Activated naive CD8-positive, alpha-beta T cell treated with anti-CD3 and anti-CD28 coated beads, Interleukin-2, amount 50 U/mL, for 16 hours (primary cell): ENCODE data around the gene PSMG4.

Source experiments
- DNase-seq: peaks from one replicate; pipeline ENCODE4 v3.0.0-alpha.2; 2020; ENCODE audit warnings: low read depth, low spot score

PSMG4 gene

DNA sequence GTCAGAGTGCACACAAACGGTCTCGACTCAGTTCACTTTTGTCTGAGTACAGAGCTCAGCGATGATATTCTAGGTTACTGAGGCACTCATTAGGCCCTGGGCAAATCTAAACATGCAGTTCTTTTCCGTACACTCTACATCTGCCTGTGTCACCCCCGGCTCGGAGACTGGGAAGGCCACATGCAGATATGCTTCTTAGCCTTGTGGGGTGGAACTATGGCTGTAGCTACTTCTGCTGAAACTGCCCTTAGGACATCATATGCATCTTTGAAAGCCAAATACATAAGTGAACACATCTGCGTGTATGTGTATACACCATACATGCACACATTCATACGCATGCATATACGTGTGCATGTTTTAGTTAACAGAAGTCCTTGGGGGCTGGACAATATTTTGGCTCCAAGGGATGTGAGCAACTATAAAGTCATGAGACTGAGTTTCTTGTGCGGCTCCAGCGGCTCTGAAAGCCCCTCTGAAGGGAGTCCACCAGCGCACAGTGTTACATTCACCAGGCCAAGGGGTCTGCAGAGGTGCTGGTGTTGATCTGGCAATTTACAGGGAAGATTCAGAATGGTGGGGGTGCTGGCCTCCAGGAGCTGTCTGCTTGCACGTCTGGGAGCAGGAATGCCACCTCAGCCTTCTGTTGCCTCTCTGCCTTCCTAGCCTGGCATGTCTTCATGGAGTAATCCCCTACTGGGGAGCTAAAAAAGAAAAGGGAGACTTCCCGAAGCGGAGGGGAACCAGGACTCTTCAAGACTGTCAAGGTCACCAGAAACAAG is 31.6 kb downstream of the PSMG4 start:
- no peak for DNase-seq

- no peak for DNase-seq
Observed at GRCh38 chr6:3290931-3291211, 32.1 kb downstream of the PSMG4 start.

DNA sequence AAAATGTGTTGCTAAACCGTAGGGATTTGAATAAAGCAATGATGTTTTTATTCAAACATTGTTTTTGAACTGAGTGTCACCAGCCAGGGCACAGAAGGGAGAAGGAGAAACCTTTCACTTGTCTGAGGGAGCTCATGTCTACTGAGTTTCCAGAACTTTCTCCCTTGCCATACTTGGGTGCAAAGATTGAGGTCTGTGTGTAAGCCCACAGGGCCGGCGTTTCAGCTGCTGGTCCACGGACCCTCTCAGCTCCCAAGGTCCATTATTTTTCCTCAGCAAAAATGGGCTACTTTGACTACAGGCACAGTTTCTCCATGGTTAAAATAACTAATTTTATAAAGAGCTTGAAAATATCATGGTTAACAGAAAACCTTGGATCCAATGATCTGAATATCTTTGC is 32.6 kb downstream of the PSMG4 start:
- no peak for DNase-seq

- no peak for DNase-seq
Observed at GRCh38 chr6:3291987-3292386, 33.2 kb downstream of the PSMG4 start.

DNA sequence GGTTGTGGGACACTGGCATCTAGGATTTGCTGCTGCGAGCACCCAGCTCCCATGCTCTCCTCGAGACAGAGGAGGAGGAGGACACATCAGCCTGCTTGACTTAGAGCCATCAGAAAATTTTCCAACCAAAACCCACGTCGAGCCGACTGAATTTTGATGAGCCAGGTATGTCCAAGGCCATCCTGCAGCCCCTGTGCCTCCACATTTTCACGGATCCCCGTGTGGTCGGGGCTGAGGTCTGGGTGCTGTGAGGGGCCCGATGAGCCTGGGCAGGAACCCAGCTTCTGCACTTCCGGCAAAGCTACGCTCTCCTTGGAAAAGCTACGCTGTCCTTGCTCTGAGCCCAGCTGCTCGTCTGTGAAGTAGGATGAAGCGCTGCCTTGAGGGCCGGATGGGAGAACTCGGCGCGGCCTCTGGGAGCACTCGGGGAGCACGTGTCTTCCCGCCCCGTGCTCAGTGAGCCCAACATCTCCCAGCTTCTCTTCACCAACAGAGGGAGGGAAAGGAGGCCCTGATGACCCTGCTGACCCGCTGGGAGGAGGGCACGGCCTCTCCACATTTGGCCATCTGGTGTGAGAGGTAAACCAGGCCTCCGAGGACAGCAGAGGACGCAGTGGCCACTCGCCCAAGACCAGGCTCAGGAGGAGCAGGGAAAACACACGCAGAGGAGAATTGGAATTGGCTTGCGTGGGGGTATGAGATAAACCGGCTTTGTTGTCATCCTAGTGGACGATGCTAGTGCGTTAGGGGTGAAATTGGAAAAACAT is 33.9 kb downstream of the PSMG4 start:
- DNase-seq, result no peak

DNA sequence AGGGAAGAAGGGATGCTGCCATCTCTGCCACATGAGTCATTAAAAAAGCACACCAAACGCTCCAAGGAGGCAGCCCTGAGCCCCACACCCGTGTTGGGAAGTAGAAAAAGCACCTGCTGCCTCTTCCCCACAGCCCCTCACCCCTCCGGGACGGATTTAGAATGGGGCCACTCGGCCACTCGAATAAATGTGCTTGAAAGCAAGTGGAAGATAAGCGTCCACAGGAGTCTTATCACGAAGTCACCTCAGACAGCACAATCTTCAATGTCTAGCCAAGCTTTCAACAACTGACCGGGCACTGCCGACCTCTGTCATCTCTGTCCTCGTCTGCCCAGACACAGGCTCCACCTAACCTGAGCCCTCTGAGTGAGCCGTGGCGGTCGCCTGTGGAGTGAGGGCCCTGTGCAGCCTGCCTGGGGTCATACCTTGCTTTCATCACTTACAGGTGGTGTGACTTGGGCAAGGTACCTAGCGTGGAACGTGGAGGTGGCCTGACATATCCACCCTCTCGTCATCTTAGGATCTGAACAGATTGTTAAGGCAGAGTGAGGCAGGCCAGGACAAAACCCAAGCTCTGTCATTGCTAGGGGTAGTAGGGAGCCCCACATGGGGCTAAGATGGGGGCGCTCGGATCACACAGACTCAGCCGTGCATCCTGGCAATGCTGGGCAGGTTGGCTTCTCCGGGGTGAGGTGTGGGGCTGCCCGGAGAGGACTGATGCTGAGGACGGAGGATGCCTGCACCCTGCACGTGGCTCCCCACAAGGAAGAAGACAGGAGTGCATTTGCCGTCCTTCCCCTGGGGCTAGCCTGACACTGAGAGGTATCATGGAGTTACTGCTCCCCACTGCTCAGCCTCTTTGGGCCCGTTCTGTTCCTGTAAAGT is 34.8 kb downstream of the PSMG4 start:
- no peak for DNase-seq

GRCh38 chr6:3294396-3294795 is 35.6 kb downstream of the PSMG4 start:
- no peak for DNase-seq

GRCh38 chr6:3294921-3295871 is 36.4 kb downstream of the PSMG4 start:
- no peak for DNase-seq

DNA sequence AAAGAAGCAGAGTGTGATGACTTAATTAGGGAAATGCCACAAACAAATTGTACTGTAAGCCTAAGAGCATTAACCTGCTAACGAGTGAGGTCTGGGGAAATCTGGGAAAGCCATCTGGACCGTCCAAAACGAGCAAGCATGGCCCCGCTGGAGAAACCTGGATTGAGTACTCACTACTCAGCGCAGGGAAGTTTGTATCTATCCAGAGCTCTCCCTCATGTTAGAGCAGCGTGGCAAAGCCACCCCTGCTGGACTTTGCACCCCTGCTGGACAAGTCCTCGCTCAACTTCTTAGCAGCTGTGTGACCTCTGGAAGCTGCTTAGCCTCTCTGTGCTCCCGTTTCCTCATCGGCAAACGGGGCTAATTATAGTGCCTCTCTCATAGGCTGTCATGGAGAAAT is 37.3 kb downstream of the PSMG4 start:
- no peak for DNase-seq

DNA sequence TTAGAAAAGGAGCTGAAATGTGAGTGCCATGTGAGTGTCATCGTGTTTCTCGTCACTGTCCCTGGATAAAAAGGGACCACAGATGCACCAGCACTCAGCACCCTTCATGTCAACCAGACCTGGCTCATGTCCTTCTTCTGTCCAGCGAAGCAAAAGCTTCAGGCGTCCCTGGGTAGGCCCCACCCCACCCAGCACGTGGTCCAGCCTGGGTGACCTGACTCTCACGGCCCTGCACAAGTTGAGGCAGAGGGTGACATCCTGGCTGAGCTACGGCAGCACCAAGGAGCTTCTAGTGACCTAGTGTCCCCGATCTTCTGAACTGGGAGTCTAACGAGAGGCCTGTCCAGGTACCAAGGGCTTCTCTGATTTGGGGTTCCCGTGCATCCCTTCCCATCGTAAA is 37.8 kb downstream of the PSMG4 start:
- no peak for DNase-seq

DNA sequence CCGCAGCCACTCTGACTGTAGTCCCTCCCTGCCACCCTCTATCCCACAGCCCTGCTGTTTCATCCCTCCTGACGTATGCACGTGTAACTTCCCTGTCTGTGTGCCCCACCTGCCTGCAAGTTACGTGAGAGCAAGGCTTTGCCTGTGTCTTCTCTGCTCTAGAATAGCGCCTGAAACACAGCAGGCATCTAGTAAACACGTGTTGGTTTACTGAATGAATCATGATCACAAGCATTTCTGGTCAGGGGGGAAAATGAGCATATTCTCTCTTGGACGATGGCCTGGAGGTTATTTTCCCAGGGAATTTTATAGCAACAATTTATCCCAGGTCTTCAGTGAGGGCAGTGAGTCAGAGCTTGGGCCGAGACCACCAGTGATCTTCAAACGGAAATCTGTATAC is 38.3 kb downstream of the PSMG4 start:
- DNase-seq, result no peak

GRCh38 chr6:3297909-3298308 is 39.2 kb downstream of the PSMG4 start:
- DNase-seq, result no peak

GRCh38 chr6:3299221-3299620 is 40.5 kb downstream of the PSMG4 start:
- no peak for DNase-seq

- no peak for DNase-seq
Observed at GRCh38 chr6:3301506-3301905, 42.8 kb downstream of the PSMG4 start.

DNA sequence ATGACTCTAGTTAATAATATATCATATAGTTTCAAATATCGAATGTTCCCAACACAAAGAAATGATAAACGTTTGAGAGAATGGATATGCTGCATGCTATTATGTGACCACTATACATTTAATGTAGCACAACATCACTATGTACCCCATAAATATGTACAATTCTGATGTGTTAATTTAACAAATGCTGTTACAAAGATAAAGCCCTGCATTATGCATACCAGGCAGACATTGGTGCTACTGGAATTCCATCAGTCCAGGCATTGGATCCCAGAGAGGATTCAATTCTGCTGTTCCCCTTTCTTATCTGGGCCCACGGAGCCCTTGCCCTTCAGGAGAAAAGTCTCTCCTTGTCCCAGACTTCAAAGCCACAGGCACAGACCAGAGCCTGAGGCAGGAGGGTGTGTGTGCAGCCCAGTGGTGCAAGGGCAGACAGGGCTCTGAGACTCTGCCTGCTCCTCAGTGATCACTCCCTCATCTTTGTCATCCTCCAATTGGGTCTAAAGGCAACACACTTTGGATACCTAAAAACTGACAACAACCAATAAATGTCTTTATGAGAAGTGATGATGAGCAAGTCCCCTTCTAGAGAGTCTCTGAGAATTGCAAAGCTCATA is 45.2 kb downstream of the PSMG4 start:
- no peak for DNase-seq

GRCh38 chr6:3304500-3305215 is 45.9 kb downstream of the PSMG4 start:
- DNase-seq, result no peak

GRCh38 chr6:3305216-3305565 is 46.4 kb downstream of the PSMG4 start:
- DNase-seq, result no peak

- DNase-seq, result no peak
Observed at GRCh38 chr6:3305831-3306230, 47.1 kb downstream of the PSMG4 start.

- no peak for DNase-seq
Observed at GRCh38 chr6:3306848-3307247, 48.1 kb downstream of the PSMG4 start.

DNA sequence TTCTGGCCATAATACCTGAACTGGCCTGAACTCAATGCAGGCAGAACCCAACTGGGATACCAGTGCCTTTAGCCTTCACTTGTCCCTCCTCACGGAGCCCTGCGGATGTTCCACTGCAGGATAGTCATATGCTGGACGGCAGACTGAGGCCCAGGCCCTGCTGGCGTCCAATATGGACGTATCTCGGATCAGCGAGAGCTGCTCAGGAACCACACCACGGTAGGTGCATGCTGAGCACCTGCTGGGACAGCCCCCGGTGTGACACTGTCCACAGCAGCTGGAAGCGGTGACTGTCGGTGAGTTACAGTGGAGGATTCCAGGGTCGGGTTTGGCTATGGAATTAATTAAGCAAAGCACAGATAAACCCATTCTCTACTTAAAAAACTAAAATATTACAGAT is 48.7 kb downstream of the PSMG4 start:
- DNase-seq, result no peak
